ENCODE measurements around the gene CYP4Z1.

Gene CYP4Z1, protein sequence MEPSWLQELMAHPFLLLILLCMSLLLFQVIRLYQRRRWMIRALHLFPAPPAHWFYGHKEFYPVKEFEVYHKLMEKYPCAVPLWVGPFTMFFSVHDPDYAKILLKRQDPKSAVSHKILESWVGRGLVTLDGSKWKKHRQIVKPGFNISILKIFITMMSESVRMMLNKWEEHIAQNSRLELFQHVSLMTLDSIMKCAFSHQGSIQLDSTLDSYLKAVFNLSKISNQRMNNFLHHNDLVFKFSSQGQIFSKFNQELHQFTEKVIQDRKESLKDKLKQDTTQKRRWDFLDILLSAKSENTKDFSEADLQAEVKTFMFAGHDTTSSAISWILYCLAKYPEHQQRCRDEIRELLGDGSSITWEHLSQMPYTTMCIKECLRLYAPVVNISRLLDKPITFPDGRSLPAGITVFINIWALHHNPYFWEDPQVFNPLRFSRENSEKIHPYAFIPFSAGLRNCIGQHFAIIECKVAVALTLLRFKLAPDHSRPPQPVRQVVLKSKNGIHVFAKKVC

GRCh38 chr1:47067097-47067594 is at the start of gene CYP4Z1:
CYP4Z1 (plus strand) TSS chr1:47067231; CDS start chr1:47067491, 260 bp downstream.
- peaks cover 4% of the 10 kb centered on the region for H3K27me3 ChIP-seq (ENCODE audit: control insufficient read depth, low read length)
- H3K9me3 ChIP-seq (ENCODE audit: control insufficient read depth, insufficient read depth, low read length) = no peaks in the 10 kb centered on the region
- no peak within 1 kb of the TSS for H3K4me2 ChIP-seq (ENCODE audit: low read length)
- no peaks in the 10 kb centered on the region for H3K4me1 ChIP-seq (ENCODE audit: control insufficient read depth, low read length)
- H3K27ac ChIP-seq (ENCODE audit: low read depth, low read length) = no peak within 1 kb of the TSS
- H3K4me3 ChIP-seq (ENCODE audit: low read length) = no peak within 1 kb of the TSS
- TF ChIP-seq, protein P1, sequence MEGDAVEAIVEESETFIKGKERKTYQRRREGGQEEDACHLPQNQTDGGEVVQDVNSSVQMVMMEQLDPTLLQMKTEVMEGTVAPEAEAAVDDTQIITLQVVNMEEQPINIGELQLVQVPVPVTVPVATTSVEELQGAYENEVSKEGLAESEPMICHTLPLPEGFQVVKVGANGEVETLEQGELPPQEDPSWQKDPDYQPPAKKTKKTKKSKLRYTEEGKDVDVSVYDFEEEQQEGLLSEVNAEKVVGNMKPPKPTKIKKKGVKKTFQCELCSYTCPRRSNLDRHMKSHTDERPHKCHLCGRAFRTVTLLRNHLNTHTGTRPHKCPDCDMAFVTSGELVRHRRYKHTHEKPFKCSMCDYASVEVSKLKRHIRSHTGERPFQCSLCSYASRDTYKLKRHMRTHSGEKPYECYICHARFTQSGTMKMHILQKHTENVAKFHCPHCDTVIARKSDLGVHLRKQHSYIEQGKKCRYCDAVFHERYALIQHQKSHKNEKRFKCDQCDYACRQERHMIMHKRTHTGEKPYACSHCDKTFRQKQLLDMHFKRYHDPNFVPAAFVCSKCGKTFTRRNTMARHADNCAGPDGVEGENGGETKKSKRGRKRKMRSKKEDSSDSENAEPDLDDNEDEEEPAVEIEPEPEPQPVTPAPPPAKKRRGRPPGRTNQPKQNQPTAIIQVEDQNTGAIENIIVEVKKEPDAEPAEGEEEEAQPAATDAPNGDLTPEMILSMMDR (IDR thresholded peaks at IDR 0.05; ENCODE audit: low read depth, low read length, poor library complexity, severe bottlenecking) = no peak
- TF ChIP-seq EZH2phosphoT487 (IDR thresholded peaks at IDR 0.05; ENCODE audit: borderline replicate concordance, low read length) = no peak
- H4K20me1 ChIP-seq (ENCODE audit: control insufficient read depth, insufficient read depth, low read depth, low read length) = no peaks in the 10 kb centered on the region
- H3K9me2 ChIP-seq (replicated peaks; ENCODE audit: control insufficient read depth, low read length) = no peaks in the 10 kb centered on the region
- H3F3A ChIP-seq (ENCODE audit: control insufficient read depth, insufficient read depth) = no peaks in the 10 kb centered on the region
- no peaks in the 10 kb centered on the region for H3K36me3 ChIP-seq (ENCODE audit: control insufficient read depth, low read length)
- H3K79me2 ChIP-seq (ENCODE audit: control insufficient read depth, low read length) = no peaks in the 10 kb centered on the region

GRCh38 chr1:47021070-47021469 is 46.0 kb upstream of the CYP4Z1 start:
- H3K4me2 ChIP-seq (ENCODE audit: low read length) = no peak overlapping the region
- no peaks in the 10 kb centered on the region for H3K9me2 ChIP-seq (replicated peaks; ENCODE audit: control insufficient read depth, low read length)
- H3F3A ChIP-seq (ENCODE audit: control insufficient read depth, insufficient read depth) = no peaks in the 10 kb centered on the region
- H3K4me3 ChIP-seq (ENCODE audit: low read length) = no peak overlapping the region
- H3K27ac ChIP-seq (ENCODE audit: low read depth, low read length) = no peak overlapping the region
- TF ChIP-seq, protein P1 (IDR thresholded peaks at IDR 0.05; ENCODE audit: low read depth, low read length, poor library complexity, severe bottlenecking) = no peak
- no peak for TF ChIP-seq EZH2phosphoT487 (IDR thresholded peaks at IDR 0.05; ENCODE audit: borderline replicate concordance, low read length)
- peaks cover 8% of the 10 kb centered on the region for H3K27me3 ChIP-seq (ENCODE audit: control insufficient read depth, low read length)
- no peaks in the 10 kb centered on the region for H3K79me2 ChIP-seq (ENCODE audit: control insufficient read depth, low read length)
- H3K4me1 ChIP-seq (ENCODE audit: control insufficient read depth, low read length) = no peaks in the 10 kb centered on the region
- H3K36me3 ChIP-seq (ENCODE audit: control insufficient read depth, low read length) = no peaks in the 10 kb centered on the region
- H4K20me1 ChIP-seq (ENCODE audit: control insufficient read depth, insufficient read depth, low read depth, low read length) = no peaks in the 10 kb centered on the region
- H3K9me3 ChIP-seq (ENCODE audit: control insufficient read depth, insufficient read depth, low read length) = no peaks in the 10 kb centered on the region

- no peaks in the 10 kb centered on the region for H3K36me3 ChIP-seq (ENCODE audit: control insufficient read depth, low read length)
- no peak within 1 kb of the TSS for H3K27ac ChIP-seq (ENCODE audit: low read depth, low read length)
- H3K4me3 ChIP-seq (ENCODE audit: low read length) = no peak within 1 kb of the TSS
- H3K9me3 ChIP-seq (ENCODE audit: control insufficient read depth, insufficient read depth, low read length) = no peaks in the 10 kb centered on the region
- no peaks in the 10 kb centered on the region for H3K4me1 ChIP-seq (ENCODE audit: control insufficient read depth, low read length)
- H3F3A ChIP-seq (ENCODE audit: control insufficient read depth, insufficient read depth) = no peaks in the 10 kb centered on the region
- H3K9me2 ChIP-seq (replicated peaks; ENCODE audit: control insufficient read depth, low read length) = no peaks in the 10 kb centered on the region
- TF ChIP-seq EZH2phosphoT487 (IDR thresholded peaks at IDR 0.05; ENCODE audit: borderline replicate concordance, low read length) = no peak
- TF ChIP-seq, protein P1 (IDR thresholded peaks at IDR 0.05; ENCODE audit: low read depth, low read length, poor library complexity, severe bottlenecking) = no peak
- no peaks in the 10 kb centered on the region for H4K20me1 ChIP-seq (ENCODE audit: control insufficient read depth, insufficient read depth, low read depth, low read length)
- H3K79me2 ChIP-seq (ENCODE audit: control insufficient read depth, low read length) = no peaks in the 10 kb centered on the region
- H3K4me2 ChIP-seq (ENCODE audit: low read length) = no peak within 1 kb of the TSS
- H3K27me3 ChIP-seq (ENCODE audit: control insufficient read depth, low read length) = peaks cover 11% of the 10 kb centered on the region
Measured at GRCh38 chr1:47023268-47024140, 43.5 kb upstream of the CYP4Z1 start, which contains the start of gene CYP4X1. CYP4X1 (plus strand) TSS chr1:47023669; CDS start chr1:47023818, 149 bp downstream.
